ENCODE results near the gene FAM187B. TPM values are rescaled to one million over a fixed set of nuclear protein-coding genes. Genes with fewer than 3 reads are reported as not detected.

FAM187B gene
- total RNA-seq: not detected

DNA sequence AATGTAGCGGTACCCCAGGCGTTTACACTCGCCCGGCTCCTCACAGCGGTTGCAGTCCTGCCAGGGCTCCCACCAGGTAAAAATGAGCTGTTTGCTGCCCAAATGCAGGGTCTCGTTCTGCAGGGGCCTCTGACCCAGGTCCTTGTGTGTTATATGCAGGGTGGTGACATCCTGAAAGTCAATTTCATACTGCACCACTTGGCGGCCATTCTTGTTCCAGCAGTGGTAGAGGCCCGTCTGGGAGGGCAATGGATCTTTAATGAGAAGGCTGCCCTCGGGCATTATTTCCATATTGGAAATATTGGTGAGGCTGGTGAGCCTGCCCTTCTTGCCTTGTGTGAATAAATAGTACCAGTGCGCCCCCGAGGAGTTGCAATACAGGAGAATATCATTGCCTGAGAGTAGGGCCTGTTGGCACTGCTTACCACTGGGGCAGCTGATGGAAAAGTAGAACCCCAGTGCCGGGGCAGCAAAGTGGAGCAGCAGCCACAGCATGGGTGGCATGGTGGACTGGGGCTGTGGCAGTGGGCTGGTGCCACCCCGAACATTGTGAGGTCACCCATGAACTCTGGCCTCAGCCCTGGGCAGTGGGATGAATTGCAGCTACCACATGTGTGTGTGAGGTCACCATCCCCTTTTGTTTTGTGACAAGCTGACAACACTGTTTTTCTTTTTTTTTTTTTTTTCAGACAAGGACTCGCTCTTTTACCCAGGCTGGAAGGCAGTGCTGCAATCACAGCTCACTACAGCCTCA, at the start of gene FAM187B:
Gene FAM187B, minus strand, starts transcription at position 563 of the 754 bp plus-strand sequence. Its CDS starts 59 bp downstream, at position 504.
- Mint-ChIP-seq H3K27ac (no peak within 1 kb of the TSS), H3K36me3 (no peaks in the 10 kb centered on the region), H3K4me1 (peaks cover 8% of the 10 kb centered on the region), H3K27me3 (no peaks in the 10 kb centered on the region), H3K4me3 (no peak within 1 kb of the TSS), H3K9me3 (no peaks in the 10 kb centered on the region)
- DNase-seq: no peak

DNA sequence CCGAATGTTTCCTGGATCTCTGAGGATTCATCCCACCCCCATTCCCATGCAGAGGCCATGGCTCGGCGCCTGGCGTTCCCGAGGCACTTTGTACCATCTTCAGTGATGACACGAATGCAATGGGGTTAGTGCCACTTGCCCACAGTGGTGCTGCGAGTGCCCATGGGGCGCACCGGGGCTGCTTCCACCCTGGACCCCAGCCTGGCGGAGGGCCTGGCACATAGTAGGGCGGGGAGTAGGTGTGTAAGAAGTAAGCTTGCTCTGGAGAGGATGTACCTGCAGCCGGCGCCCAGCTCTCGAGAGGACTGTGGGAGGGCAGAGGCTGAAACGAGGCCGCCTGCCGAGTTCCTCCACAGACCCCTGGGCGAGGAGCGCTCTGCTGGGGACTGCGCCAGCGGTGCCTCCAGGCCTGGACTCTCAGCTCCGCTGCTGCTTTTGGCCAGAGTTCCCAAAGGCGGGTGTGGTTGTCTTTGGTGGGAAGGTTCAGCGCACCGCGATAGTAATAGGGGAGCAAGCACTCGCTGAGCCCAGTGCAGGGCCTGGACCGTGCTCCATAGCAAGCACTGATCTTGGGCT, 48.3 kb upstream of the FAM187B start:
- H3K9me3 Mint-ChIP-seq: no peaks in the 10 kb centered on the region
- no peak overlapping the region for H3K4me3 Mint-ChIP-seq
- no peak for DNase-seq
- H3K36me3 Mint-ChIP-seq: peaks cover 9% of the 10 kb centered on the region
- no peak overlapping the region for H3K27ac Mint-ChIP-seq
- no peaks in the 10 kb centered on the region for H3K27me3 Mint-ChIP-seq
- H3K4me1 Mint-ChIP-seq: peaks cover 8% of the 10 kb centered on the region

DNA sequence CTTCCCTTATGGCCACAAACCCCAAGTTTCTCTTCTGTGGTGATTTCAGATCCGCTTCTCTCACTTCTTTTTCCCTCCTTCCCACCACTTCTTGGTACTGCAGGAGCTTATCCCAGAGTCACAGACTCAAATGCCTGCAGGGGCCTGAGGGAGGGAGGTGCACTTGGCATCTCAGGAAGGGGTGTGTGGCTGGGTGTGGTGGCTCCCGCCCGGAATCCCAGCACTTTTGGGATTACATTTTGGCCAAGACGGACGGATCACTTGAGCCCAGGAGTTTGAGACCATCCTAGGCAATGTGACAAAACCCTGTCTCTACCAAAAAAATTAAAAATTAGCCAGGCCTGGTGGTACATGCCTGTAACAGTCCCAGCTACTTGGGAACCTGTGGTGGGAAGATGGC, 45.8 kb upstream of the FAM187B start:
- Mint-ChIP-seq H3K27ac (no peak overlapping the region), H3K9me3 (no peaks in the 10 kb centered on the region), H3K27me3 (no peaks in the 10 kb centered on the region), H3K36me3 (peaks cover 15% of the 10 kb centered on the region), H3K4me1 (peaks cover 13% of the 10 kb centered on the region), H3K4me3 (no peak overlapping the region)
- DNase-seq: no peak

DNA sequence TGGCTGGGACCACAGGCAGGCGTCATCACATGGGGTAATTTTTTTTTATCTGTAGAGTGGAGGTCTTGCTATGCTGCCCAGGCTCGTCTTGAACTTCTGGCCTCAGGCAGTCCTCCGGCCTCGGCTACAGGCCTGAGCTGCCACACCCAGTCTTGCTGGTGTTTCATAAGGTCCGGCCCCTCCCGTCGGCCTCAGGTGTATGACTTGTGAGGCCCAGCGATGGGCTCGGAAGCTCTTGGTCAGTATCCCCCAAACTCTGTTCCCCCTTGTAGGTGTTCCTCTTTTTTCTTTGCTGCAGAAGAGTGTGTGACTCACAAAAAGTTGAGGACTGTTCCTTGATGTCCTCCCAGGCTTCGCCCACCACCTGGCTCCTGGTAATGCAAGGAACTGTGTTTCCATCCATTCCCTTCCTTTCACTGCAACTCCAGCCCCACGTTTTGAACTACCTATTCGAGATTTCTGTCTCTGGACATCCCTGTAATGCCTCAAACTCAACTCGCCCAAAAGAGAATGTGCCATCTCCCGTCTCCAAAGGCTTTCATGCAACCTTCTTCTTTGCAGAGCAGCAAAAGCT, 45.2 kb upstream of the FAM187B start:
- Mint-ChIP-seq H3K36me3 (peaks cover 14% of the 10 kb centered on the region), H3K27me3 (no peaks in the 10 kb centered on the region), H3K27ac (no peak overlapping the region), H3K4me1 (peaks cover 13% of the 10 kb centered on the region), H3K9me3 (no peaks in the 10 kb centered on the region), H3K4me3 (no peak overlapping the region)
- no peak for DNase-seq

DNA sequence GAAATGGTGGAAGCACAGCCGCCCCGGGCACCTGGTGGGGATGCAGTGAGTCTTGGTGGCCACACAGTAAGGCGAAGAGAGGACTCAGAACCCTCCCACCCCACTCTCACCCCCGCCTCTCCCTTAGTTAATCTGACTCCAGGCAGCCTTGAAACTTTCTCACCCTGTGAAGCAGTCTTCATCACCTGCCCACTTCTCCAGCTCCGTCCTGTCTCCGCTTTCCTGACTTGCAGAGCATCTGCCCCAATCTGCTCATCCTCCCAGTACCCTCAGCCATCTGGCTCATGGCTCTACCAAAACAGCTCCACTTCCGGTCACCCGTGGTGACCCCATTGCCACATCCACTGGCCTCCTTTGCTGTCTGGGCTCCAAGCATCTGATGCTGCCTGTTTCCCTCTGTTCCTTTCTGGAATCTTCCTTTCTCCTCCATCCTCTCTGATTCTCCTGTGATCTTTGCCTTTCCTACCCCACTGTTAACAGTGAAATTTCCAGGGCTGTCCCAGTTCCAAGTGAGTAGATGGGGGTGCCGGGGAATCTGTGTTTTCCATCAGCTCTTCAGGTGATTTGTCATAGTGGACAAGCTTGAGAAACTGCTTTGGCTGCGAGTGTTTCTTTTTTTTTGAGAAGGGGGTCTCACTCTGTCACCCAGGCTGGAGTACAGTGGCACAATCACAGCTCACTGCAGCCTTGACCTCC, 44.6 kb upstream of the FAM187B start:
- H3K4me1 Mint-ChIP-seq: peaks cover 13% of the 10 kb centered on the region
- peaks cover 14% of the 10 kb centered on the region for H3K36me3 Mint-ChIP-seq
- DNase-seq: no peak
- no peak overlapping the region for H3K27ac Mint-ChIP-seq
- no peaks in the 10 kb centered on the region for H3K27me3 Mint-ChIP-seq
- no peak overlapping the region for H3K4me3 Mint-ChIP-seq
- no peaks in the 10 kb centered on the region for H3K9me3 Mint-ChIP-seq

DNA sequence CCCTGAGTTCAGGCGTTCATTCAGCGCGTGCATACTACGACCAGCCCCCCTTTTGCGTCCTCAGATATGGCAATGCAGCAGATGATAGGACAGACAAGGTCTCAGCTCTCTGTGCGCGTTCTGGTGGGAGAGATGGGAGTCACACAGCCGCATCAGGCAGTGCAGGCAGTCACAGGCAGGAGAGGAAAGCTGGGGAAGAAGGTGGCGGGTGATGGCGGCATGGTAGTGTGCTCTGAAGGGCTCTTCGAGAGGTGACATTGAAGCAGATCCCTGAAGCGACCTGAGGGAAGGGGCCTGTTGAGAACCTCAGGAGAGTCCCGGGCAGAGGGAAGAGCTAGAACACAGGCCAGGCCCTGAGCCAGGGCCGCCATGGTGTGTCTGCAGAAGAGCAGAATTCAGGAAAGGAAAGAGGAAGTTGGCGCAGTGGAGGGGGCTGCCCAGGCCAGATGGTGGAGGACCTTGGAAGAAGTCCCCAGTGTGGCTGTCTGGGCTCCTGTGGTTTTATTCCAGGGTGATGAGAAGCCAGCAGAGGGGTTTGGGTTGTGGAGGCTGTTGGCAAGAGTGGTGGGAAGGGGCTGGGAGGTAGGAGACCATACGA, 43.7 kb upstream of the FAM187B start:
- Mint-ChIP-seq H3K27me3 (no peaks in the 10 kb centered on the region), H3K4me3 (no peak overlapping the region), H3K27ac (peak overlapping the region; percentile 75), H3K4me1 (peaks cover 14% of the 10 kb centered on the region), H3K9me3 (no peaks in the 10 kb centered on the region), H3K36me3 (peaks cover 18% of the 10 kb centered on the region)
- no peak for DNase-seq

DNA sequence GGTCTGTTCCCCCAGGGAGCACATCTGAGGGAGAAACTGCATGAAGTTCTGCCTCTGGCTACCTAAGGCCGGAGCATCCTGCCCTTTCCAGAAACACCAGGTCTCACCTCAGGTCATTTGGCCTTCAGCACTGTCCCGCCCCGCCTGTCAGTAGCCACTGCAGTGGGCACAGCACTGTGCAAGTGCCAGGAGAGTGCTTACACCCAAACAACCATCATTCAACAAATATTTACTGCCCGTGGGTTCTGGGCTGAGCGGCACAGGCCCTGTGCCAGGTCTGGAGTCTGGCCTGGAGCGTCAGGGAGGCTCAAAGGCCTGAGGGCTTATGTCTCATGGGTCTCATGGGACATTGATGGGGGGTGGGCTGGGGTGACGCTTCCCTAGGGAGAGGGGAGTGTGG, 43.0 kb upstream of the FAM187B start:
- Mint-ChIP-seq H3K27ac (no peak overlapping the region), H3K9me3 (no peaks in the 10 kb centered on the region), H3K27me3 (no peaks in the 10 kb centered on the region), H3K4me3 (no peak overlapping the region), H3K36me3 (peaks cover 19% of the 10 kb centered on the region), H3K4me1 (peaks cover 17% of the 10 kb centered on the region)
- DNase-seq: no peak

DNA sequence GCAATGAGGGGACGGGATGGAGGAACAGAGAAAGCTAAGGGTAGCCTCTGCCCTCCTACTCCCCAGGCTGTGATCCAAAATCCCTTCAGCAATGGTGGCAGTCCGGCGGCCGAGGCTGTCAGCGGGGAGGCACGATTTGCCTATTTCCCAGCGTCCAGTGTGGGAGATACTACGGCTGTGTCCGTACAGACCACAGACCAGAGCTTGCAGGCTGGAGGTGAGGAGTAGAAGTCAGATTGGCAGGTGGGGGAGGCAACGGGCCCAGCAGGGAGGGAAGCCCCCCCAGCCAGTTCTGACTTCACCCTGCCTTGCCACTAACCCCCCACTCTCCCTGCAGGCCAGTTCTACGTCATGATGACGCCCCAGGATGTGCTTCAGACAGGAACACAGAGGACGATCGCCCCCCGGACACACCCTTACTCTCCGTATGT, 41.9 kb upstream of the FAM187B start:
- no peak for DNase-seq
- Mint-ChIP-seq H3K27me3 (no peaks in the 10 kb centered on the region), H3K36me3 (peaks cover 22% of the 10 kb centered on the region), H3K9me3 (no peaks in the 10 kb centered on the region), H3K4me3 (peak overlapping the region; percentile 64), H3K27ac (no peak overlapping the region), H3K4me1 (peaks cover 27% of the 10 kb centered on the region)

DNA sequence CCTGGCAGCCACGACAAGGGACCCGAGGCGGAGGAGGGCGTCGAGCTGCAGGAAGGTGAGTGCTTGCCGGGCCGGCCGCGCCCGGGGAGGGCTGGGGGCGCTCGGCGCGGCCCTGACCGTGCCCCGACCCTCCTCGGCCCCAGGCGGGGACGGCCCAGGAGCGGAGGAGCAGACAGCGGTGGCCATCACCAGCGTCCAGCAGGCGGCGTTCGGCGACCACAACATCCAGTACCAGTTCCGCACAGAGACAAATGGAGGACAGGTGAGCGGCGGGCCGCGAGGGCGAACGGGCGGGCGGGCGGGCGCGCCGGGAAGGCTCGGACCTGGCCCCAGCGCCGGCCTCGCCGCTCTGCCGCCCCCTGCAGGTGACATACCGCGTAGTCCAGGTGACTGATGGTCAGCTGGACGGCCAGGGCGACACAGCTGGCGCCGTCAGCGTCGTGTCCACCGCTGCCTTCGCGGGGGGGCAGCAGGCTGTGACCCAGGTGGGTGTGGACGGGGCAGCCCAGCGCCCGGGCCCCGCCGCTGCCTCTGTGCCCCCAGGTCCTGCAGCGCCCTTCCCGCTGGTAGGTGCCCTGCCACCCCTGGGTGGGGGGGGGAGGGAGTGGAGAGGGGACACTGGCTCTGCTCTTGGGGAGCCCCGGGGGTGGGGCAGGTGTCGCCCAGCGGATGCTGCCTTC, 41.0 kb upstream of the FAM187B start:
- Mint-ChIP-seq H3K9me3 (no peaks in the 10 kb centered on the region), H3K36me3 (peaks cover 21% of the 10 kb centered on the region), H3K4me1 (peaks cover 28% of the 10 kb centered on the region), H3K27ac (peak overlapping the region; percentile 65), H3K27me3 (no peaks in the 10 kb centered on the region), H3K4me3 (peak overlapping the region; percentile 66)
- peak; percentile 78 for DNase-seq

DNA sequence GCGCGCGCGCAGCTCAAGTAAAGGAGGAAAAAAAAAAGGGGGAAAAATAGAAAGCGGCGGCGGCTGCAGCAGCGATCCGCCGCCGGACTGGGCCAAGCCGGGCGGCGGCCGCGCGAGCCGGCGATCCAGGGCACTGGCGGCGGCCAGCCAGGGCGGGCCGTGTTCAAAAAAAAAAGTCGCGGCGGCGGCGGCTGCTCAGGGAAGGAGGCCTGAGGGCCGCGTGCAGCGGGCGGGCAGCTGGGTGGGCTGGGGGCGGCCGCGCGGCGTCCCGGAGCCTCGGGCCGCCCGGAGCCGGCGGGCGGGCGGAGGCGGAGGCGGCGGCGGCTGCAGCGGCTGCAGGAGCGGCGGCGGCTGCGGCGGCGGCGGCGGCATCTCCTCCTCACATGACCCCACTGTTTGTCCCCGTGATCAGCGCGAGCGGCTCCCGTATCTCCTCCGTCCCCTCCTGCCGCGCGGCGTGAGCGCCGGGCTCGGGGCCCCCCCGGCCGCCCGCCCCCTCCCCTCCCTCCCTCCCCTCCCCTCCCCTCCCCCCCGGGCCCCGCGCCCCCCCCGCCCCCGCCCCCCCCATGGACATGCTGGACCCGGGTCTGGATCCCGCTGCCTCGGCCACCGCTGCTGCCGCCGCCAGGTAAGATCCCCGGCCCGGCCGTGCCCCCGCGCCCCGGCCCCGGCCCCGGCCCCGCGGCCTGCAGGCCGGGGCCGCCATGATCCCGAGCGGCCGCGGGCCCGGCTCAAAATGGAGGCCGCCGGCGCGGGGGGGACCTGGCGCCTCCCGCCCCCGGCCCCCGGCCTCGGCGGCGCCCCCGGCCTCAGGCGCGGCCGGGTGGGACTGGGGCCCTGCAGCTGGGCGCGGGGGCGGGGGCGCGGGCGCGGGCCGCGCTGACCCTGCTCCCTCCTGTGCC, 40.2 kb upstream of the FAM187B start, which contains the start of gene USF2:
Gene USF2, plus strand, starts transcription at position 427 of the 902 bp plus-strand sequence. Its CDS starts 140 bp downstream, at position 567.
- Mint-ChIP-seq H3K4me3 (peak within 1 kb of the TSS; percentile 93), H3K9me3 (no peaks in the 10 kb centered on the region), H3K27ac (peak within 1 kb of the TSS; percentile 96), H3K4me1 (peaks cover 27% of the 10 kb centered on the region), H3K27me3 (no peaks in the 10 kb centered on the region), H3K36me3 (peaks cover 18% of the 10 kb centered on the region)
- DNase-seq: peak; percentile 75

DNA sequence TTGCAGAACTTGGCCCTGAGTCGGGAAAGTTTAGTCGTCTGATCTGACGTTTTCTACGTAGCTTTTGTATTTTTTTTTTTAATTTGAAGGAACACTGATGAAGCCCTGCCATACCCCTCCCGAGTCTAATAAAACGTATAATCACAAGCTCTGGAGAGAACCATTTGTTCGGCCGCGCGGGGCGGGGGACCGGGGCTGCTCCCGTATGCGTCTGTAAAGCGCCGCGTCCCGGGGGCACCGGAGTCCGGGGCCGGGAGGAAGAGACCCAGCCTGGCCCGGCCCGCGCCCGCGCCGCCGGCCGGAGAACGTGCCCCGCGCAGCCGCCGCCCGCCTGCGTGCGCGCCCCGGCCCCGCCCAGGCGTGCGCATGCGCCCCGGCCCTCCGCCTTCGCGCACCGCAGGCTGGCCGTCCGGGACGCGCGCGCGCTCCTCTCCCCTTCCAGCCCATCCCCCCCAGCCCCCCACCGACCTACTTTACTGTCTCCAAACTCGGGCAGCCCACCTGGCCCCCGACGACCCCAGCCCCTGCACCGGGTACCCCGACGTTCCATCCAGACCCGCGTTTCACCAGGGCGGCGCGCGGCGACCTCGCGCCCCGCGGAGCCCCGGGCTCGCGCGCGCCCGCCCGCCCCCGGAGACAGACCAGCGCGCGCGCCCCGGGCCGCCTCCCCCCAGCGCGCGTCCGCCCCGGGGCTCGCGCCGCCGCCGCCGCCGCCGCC, 39.4 kb upstream of the FAM187B start:
- Mint-ChIP-seq H3K36me3 (peaks cover 18% of the 10 kb centered on the region), H3K9me3 (no peaks in the 10 kb centered on the region), H3K4me3 (peak overlapping the region; percentile 93), H3K4me1 (peaks cover 26% of the 10 kb centered on the region), H3K27ac (peak overlapping the region; percentile 96), H3K27me3 (no peaks in the 10 kb centered on the region)
- DNase-seq: peak; percentile 86

DNA sequence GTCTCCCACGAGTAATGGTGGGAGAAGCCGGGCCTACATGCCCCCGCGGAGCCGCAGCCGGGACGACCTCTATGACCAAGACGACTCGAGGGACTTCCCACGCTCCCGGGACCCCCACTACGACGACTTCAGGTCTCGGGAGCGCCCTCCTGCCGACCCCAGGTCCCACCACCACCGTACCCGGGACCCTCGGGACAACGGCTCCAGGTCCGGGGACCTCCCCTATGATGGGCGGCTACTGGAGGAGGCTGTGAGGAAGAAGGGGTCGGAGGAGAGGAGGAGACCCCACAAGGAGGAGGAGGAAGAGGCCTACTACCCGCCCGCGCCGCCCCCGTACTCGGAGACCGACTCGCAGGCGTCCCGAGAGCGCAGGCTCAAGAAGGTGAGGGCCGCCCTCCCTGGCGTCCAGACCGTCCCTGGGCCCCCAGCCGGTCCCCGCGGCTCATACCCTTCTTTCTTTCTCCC, 38.8 kb upstream of the FAM187B start:
- Mint-ChIP-seq H3K36me3 (peaks cover 18% of the 10 kb centered on the region), H3K4me3 (peak overlapping the region; percentile 93), H3K27me3 (no peaks in the 10 kb centered on the region), H3K4me1 (peaks cover 26% of the 10 kb centered on the region), H3K27ac (peak overlapping the region; percentile 96), H3K9me3 (no peaks in the 10 kb centered on the region)
- DNase-seq: peak; percentile 48

Measured in activated naive CD8-positive, alpha-beta T cell treated with anti-CD3 and anti-CD28 coated beads for 36 hours (primary cell).